H9 (cell line): ENCODE measurements around the gene ANKS1B. TPM values are rescaled to one million over a fixed set of nuclear protein-coding genes. Genes with fewer than 3 reads are reported as not detected.

Experiments
- DNase-seq: peaks from one replicate; pipeline ENCODE4 v3.0.0-alpha.2; 2017
- H2AFZ ChIP-seq: one replicate; pipeline ENCODE4 v1.6.1; 2013; ENCODE audit warnings: mild to moderate bottlenecking, low read length, control low read depth, moderate library complexity
- H2AK5ac ChIP-seq: 2 replicates; pipeline ENCODE4 v1.6.1; 2013; ENCODE audit warnings: low read length, control low read depth, mixed read lengths; ENCODE audit not compliant: insufficient read length
- H2BK120ac ChIP-seq: one replicate; pipeline ENCODE4 v1.6.1; 2013; ENCODE audit warnings: low read depth, mild to moderate bottlenecking, low read length, control low read depth, inconsistent platforms; ENCODE audit not compliant: poor library complexity, severe bottlenecking
- H2BK12ac ChIP-seq: 2 replicates; pipeline ENCODE4 v1.6.1; 2013; ENCODE audit warnings: low read length, control low read depth, mixed read lengths, low read depth; ENCODE audit not compliant: insufficient read length
- H2BK15ac ChIP-seq: 2 replicates; pipeline ENCODE4 v1.6.1; 2013; ENCODE audit warnings: low read depth, low read length, control low read depth
- H2BK20ac ChIP-seq: one replicate; pipeline ENCODE4 v1.6.1; 2013; ENCODE audit warnings: low read depth, mild to moderate bottlenecking, low read length, control low read depth, inconsistent platforms; ENCODE audit not compliant: poor library complexity, severe bottlenecking
- H2BK5ac ChIP-seq: 2 replicates; pipeline ENCODE4 v1.6.1; 2013; ENCODE audit warnings: low read length, control low read depth, mixed read lengths; ENCODE audit not compliant: insufficient read length
- H3K14ac ChIP-seq: 2 replicates; pipeline ENCODE4 v1.6.1; 2013; ENCODE audit warnings: low read length, control low read depth; ENCODE audit not compliant: insufficient read depth
- H3K18ac ChIP-seq: 2 replicates; pipeline ENCODE4 v1.6.1; 2013; ENCODE audit warnings: low read depth, mild to moderate bottlenecking, mixed read lengths, low read length, control low read depth; ENCODE audit not compliant: insufficient read length
- H3K23ac ChIP-seq: 2 replicates; pipeline ENCODE4 v1.6.1; 2013; ENCODE audit warnings: low read length, control low read depth, mixed read lengths, low read depth; ENCODE audit not compliant: insufficient read length
- H3K23me2 ChIP-seq: 2 replicates; pipeline ENCODE4 v1.6.1; 2013; ENCODE audit warnings: low read depth, mild to moderate bottlenecking, mixed read lengths, low read length, control low read depth; ENCODE audit not compliant: insufficient read length, poor library complexity, severe bottlenecking
- H3K27ac ChIP-seq: 2 replicates; pipeline ENCODE4 v1.5.1; 2013; ENCODE audit warnings: low read length, control low read depth, mixed read lengths, low read depth; ENCODE audit not compliant: insufficient read length
- H3K27me3 ChIP-seq: 2 replicates; pipeline ENCODE4 v1.6.1; 2013; ENCODE audit warnings: low read length, control low read depth, inconsistent platforms; ENCODE audit not compliant: insufficient read depth
- H3K4ac ChIP-seq: 2 replicates; pipeline ENCODE4 v1.6.1; 2013; ENCODE audit warnings: low read depth, mild to moderate bottlenecking, control low read depth, inconsistent platforms, low read length, moderate library complexity
- H3K4me1 ChIP-seq: 2 replicates; pipeline ENCODE4 v1.6.1; 2013; ENCODE audit warnings: low read length, control low read depth, inconsistent platforms; ENCODE audit not compliant: insufficient read depth
- H3K4me2 ChIP-seq: 2 replicates; pipeline ENCODE4 v1.6.1; 2013; ENCODE audit warnings: low read length, control low read depth, mixed read lengths; ENCODE audit not compliant: insufficient read length, insufficient read depth
- H3K56ac ChIP-seq: 2 replicates; pipeline ENCODE4 v1.6.1; 2013; ENCODE audit warnings: low read depth, mild to moderate bottlenecking, mixed read lengths, low read length, control low read depth; ENCODE audit not compliant: insufficient read length
- H3K79me1 ChIP-seq: 2 replicates; pipeline ENCODE4 v1.6.1; 2013; ENCODE audit warnings: low read depth, mild to moderate bottlenecking, moderate library complexity, low read length, control low read depth, inconsistent platforms; ENCODE audit not compliant: insufficient read depth, poor library complexity, severe bottlenecking
- H3K79me2 ChIP-seq: 2 replicates; pipeline ENCODE4 v1.6.1; 2013; ENCODE audit warnings: low read length, control low read depth, inconsistent platforms; ENCODE audit not compliant: insufficient read depth
- H3K9ac ChIP-seq: 2 replicates; pipeline ENCODE4 v1.6.1; 2013; ENCODE audit warnings: low read length, control low read depth, mixed read lengths; ENCODE audit not compliant: insufficient read length; ENCODE audit errors: extremely low read depth
- H3K9me3 ChIP-seq: one replicate; pipeline ENCODE4 v1.6.1; 2013; ENCODE audit warnings: low read depth, low read length, inconsistent platforms; ENCODE audit not compliant: control insufficient read depth
- H3T11ph ChIP-seq: one replicate; pipeline ENCODE4 v1.6.1; 2013; ENCODE audit warnings: mild to moderate bottlenecking, low read length, control low read depth, inconsistent platforms
- H4K20me1 ChIP-seq: one replicate; pipeline ENCODE4 v1.6.1; 2013; ENCODE audit not compliant: control insufficient read depth, insufficient read length, insufficient read depth
- H4K5ac ChIP-seq: 2 replicates; pipeline ENCODE4 v1.6.1; 2013; ENCODE audit warnings: low read depth, mild to moderate bottlenecking, mixed read lengths, low read length, control low read depth; ENCODE audit not compliant: insufficient read length
- H4K8ac ChIP-seq: replicated peaks from 2 replicates; pipeline ENCODE4 v1.6.1; 2013; ENCODE audit warnings: low read length, control low read depth, mixed read lengths, low read depth; ENCODE audit not compliant: insufficient read length
- H4K91ac ChIP-seq: 2 replicates; pipeline ENCODE4 v1.6.1; 2013; ENCODE audit warnings: low read depth, mild to moderate bottlenecking, moderate library complexity, mixed read lengths, low read length, control low read depth; ENCODE audit not compliant: insufficient read length
- H3K27ac Mint-ChIP-seq, 3 experiments: 2 replicates in 2 of 3; 3 replicates in 1 of 3; pipeline ENCODE4 v1.8.0; 2020 to 2021; ENCODE audit warnings: mixed read lengths in 3 of 3, mild to moderate bottlenecking in 1 of 3, moderate library complexity in 1 of 3
- H3K27me3 Mint-ChIP-seq: 2 replicates; pipeline ENCODE4 v1.8.0; 2021; ENCODE audit warnings: low read depth, mild to moderate bottlenecking, moderate library complexity, mixed read lengths
- H3K36me3 Mint-ChIP-seq, 3 experiments: 2 replicates in 2 of 3; 3 replicates in 1 of 3; pipeline ENCODE4 v1.8.0; 2020 to 2021; ENCODE audit warnings: low read depth in 3 of 3, mixed read lengths in 3 of 3; ENCODE audit not compliant: insufficient read depth in 1 of 3
- H3K4me1 Mint-ChIP-seq, 2 experiments: 2 replicates each; pipeline ENCODE4 v1.8.0; 2020; ENCODE audit warnings: mixed read lengths in 2 of 2
- H3K4me3 Mint-ChIP-seq, 2 experiments: 2 replicates in 1 of 2; 3 replicates in 1 of 2; pipeline ENCODE4 v1.8.0; 2020 to 2021; ENCODE audit warnings: mild to moderate bottlenecking in 2 of 2, mixed read lengths in 2 of 2, moderate library complexity in 1 of 2
- H3K9me3 Mint-ChIP-seq, 2 experiments: 2 replicates in 1 of 2; 3 replicates in 1 of 2; pipeline ENCODE4 v1.8.0; 2020; ENCODE audit warnings: mild to moderate bottlenecking in 2 of 2, mixed read lengths in 2 of 2, moderate library complexity in 1 of 2
- WGBS: extraction: QIAGEN DNeasy Blood & Tissue Kit; methylation state at CpG from one replicate; pipeline ENCODE4 v1.1.7; 2013; ENCODE audit warnings: missing lambda C conversion rate, low lambda C conversion rate, mixed read lengths; ENCODE audit not compliant: insufficient read length; ENCODE audit errors: extremely low coverage; 5-methylcytosine and 5-hydroxymethylcytosine counted together
- total RNA-seq: library from RNA; stranded (reverse); gene quantifications from 2 replicates; pipeline ENCODE4 v1.2.1, GENCODE V29; 2021
- TF ChIP-seq, protein P1 (sequence below): fragments of 200-600 bp; sonication (generic); conservative IDR thresholded peaks from 3 replicates; pipeline ENCODE4 v1.8.0; 2021; ENCODE audit warnings: antibody characterized with exemption, mild to moderate bottlenecking

The ANKS1B gene
- total RNA-seq, 1 experiment from 2014 or later: 4.1 TPM

DNA sequence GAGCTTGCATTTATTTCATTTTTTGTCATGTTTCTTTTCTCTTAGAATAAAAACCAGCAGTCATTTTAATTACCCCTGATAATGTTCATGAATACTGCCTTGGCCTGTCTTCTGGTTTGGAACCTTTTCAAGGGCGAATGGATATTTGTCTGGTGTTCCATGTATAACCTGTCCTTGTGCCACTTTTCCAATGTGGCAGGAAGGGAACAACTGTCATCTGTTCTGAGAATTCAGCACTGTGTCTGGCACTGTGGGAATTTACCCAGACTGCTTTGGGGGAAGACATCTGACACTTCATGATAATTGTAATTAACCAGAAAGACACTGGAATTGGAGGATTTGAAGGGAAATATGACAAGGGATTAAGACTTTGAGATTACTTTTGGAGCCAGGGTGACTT, 986.8 kb downstream of the ANKS1B start:
- H3K27me3 Mint-ChIP-seq: no peaks in the 10 kb centered on the region
- no peak overlapping the region for H3K23ac ChIP-seq
- no peak overlapping the region for H4K91ac ChIP-seq
- no peak overlapping the region for H2BK20ac ChIP-seq
- no peaks in the 10 kb centered on the region for H3K4me1 Mint-ChIP-seq
- H3K9ac ChIP-seq: no peak overlapping the region
- no peak overlapping the region for H2BK5ac ChIP-seq
- DNase-seq: no peak
- no peaks in the 10 kb centered on the region for H4K20me1 ChIP-seq
- H3K23me2 ChIP-seq: no peaks in the 10 kb centered on the region
- H3K4me3 Mint-ChIP-seq: no peak overlapping the region
- no peaks in the 10 kb centered on the region for H3K36me3 Mint-ChIP-seq
- no peak overlapping the region for H3K4ac ChIP-seq
- H3K18ac ChIP-seq: no peak overlapping the region
- no CpG with 5 or more reads among the region's 1 CpG for WGBS
- no peaks in the 10 kb centered on the region for H3K9me3 Mint-ChIP-seq
- H3K56ac ChIP-seq: no peak overlapping the region
- no peak overlapping the region for H2BK15ac ChIP-seq
- TF ChIP-seq, protein P1, sequence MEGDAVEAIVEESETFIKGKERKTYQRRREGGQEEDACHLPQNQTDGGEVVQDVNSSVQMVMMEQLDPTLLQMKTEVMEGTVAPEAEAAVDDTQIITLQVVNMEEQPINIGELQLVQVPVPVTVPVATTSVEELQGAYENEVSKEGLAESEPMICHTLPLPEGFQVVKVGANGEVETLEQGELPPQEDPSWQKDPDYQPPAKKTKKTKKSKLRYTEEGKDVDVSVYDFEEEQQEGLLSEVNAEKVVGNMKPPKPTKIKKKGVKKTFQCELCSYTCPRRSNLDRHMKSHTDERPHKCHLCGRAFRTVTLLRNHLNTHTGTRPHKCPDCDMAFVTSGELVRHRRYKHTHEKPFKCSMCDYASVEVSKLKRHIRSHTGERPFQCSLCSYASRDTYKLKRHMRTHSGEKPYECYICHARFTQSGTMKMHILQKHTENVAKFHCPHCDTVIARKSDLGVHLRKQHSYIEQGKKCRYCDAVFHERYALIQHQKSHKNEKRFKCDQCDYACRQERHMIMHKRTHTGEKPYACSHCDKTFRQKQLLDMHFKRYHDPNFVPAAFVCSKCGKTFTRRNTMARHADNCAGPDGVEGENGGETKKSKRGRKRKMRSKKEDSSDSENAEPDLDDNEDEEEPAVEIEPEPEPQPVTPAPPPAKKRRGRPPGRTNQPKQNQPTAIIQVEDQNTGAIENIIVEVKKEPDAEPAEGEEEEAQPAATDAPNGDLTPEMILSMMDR: no peak
- no peak overlapping the region for H3T11ph ChIP-seq
- no peak overlapping the region for H3K27ac Mint-ChIP-seq
- no peak overlapping the region for H3K14ac ChIP-seq
- no peaks in the 10 kb centered on the region for H3K79me2 ChIP-seq
- no peak overlapping the region for H2BK120ac ChIP-seq
- H3K4me2 ChIP-seq: no peak overlapping the region
- no peak overlapping the region for H4K8ac ChIP-seq
- no peak overlapping the region for H2BK12ac ChIP-seq
- H4K5ac ChIP-seq: no peak overlapping the region
- no peaks in the 10 kb centered on the region for H3K27me3 ChIP-seq
- H3K4me1 ChIP-seq: no peaks in the 10 kb centered on the region
- H2AFZ ChIP-seq: no peak overlapping the region
- no peaks in the 10 kb centered on the region for H3K79me1 ChIP-seq
- no peak overlapping the region for H3K27ac ChIP-seq
- no peak overlapping the region for H2AK5ac ChIP-seq
- no peaks in the 10 kb centered on the region for H3K9me3 ChIP-seq
